ENCODE measurements around the gene RNASEH2C.
"Not testable (repeated sequence)": the region's sequence is repeated elsewhere in the genome, so short reads cannot be mapped to it uniquely, and the experiment has no call there.

The RNASEH2C gene

GRCh38 chr11:65710421-65710820 is 10.2 kb downstream of the RNASEH2C start:
- no peak for TF ChIP-seq ZFX (IDR thresholded peaks at IDR 0.05)
- TF ChIP-seq, protein P1, sequence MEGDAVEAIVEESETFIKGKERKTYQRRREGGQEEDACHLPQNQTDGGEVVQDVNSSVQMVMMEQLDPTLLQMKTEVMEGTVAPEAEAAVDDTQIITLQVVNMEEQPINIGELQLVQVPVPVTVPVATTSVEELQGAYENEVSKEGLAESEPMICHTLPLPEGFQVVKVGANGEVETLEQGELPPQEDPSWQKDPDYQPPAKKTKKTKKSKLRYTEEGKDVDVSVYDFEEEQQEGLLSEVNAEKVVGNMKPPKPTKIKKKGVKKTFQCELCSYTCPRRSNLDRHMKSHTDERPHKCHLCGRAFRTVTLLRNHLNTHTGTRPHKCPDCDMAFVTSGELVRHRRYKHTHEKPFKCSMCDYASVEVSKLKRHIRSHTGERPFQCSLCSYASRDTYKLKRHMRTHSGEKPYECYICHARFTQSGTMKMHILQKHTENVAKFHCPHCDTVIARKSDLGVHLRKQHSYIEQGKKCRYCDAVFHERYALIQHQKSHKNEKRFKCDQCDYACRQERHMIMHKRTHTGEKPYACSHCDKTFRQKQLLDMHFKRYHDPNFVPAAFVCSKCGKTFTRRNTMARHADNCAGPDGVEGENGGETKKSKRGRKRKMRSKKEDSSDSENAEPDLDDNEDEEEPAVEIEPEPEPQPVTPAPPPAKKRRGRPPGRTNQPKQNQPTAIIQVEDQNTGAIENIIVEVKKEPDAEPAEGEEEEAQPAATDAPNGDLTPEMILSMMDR (conservative IDR thresholded peaks at IDR 0.05) = no peak
- H3K27ac ChIP-seq = no peak overlapping the region

GRCh38 chr11:65709661-65710060 is 10.9 kb downstream of the RNASEH2C start:
- TF ChIP-seq, protein P1 (conservative IDR thresholded peaks at IDR 0.05) = no peak
- no peak for TF ChIP-seq ZFX (IDR thresholded peaks at IDR 0.05)
- no peak overlapping the region for H3K27ac ChIP-seq

- no peak overlapping the region for H3K27ac ChIP-seq
- no peak for TF ChIP-seq ZFX (IDR thresholded peaks at IDR 0.05)
- TF ChIP-seq, protein P1 (conservative IDR thresholded peaks at IDR 0.05) = no peak
Measured at GRCh38 chr11:65708451-65708850, 12.1 kb downstream of the RNASEH2C start.

- not testable (repeated sequence) for H3K27ac ChIP-seq
Measured at GRCh38 chr11:65707002-65707401, 13.6 kb downstream of the RNASEH2C start.

DNA sequence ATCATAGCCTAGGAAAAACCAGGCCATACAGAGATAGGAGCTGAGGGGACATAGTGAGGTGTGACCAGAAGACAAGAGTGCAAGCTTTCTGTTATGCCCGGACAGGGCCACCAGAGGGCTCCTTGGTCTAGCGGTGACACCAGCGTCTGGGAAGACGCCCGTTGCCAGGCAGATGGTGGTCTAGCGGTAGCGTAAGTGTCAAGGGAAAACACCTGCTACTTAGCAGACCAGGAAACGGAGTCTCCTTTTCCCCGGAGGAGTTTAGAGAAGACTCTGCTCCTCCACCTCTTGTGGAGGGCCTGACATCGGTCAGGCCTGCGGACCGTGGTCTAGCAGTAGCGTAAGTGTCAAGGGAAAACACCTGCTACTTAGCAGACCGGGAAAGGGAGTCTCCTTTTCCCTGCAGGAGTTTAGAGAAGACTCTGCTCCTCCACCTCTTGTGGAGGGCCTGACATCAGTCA is 14.3 kb downstream of the RNASEH2C start:
- TF ChIP-seq, protein P1 (conservative IDR thresholded peaks at IDR 0.05) = peak; percentile 85
- not testable (repeated sequence) for H3K27ac ChIP-seq

GRCh38 chr11:65703846-65704245 is 16.8 kb downstream of the RNASEH2C start:
- no peak for TF ChIP-seq ZFX (IDR thresholded peaks at IDR 0.05)
- TF ChIP-seq, protein P1 (conservative IDR thresholded peaks at IDR 0.05) = no peak
- H3K27ac ChIP-seq = no peak overlapping the region

DNA sequence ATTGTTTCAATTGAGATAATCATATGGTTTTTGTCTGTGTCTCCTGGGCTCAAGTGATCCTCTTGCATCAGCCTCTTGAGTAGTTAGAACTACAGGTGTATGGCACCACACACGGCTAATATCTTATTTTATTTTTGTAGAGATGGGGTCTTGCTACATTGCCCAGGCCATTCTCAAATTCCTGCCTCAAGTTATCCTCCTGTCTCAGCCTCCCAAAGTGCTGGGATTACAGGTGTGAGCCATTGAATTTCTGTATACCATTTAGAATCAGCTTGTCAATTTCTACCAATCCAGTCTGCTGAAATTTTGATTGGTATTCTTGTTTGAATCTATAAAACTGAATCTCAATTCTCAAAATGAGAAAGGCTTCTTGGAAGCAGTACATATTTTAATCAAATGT is 18.9 kb downstream of the RNASEH2C start:
- H3K27ac ChIP-seq = no peak overlapping the region
- no peak for TF ChIP-seq ZFX (IDR thresholded peaks at IDR 0.05)
- TF ChIP-seq, protein P1 (conservative IDR thresholded peaks at IDR 0.05) = no peak

DNA sequence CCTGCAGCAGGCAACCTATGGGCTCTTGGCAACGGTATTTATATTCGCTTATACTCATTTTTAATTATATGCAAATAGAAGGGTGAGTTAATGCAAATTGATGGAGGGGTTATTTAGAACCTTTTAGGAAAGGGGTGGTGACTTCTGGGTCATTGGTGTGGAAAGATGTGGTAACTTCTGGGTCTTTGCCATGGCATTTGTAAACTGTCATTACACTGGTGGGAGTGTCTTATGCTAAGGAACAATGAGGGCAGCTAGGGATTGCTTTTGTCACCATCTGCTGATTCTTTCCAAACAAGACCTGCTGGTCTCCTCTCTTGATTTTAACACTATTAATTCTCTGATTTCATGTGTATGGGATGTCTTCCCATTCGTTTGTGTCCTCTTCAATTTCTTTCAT is 20.2 kb downstream of the RNASEH2C start:
- no peak overlapping the region for H3K27ac ChIP-seq
- no peak for TF ChIP-seq ZFX (IDR thresholded peaks at IDR 0.05)
- TF ChIP-seq, protein P1 (conservative IDR thresholded peaks at IDR 0.05) = no peak

All from C4-2B (cell line).